Pons (tissue), 1 donor: Measurements from ENCODE around the gene KCNQ5.
"Not testable (repeated sequence)": the region's sequence is repeated elsewhere in the genome, so short reads cannot be mapped to it uniquely, and the experiment has no call there.

ENCODE experiments used
- DNase-seq: peaks from one replicate; pipeline ENCODE4 v3.0.0-alpha.2; 2016; ENCODE audit warnings: low spot score

KCNQ5 gene

DNA sequence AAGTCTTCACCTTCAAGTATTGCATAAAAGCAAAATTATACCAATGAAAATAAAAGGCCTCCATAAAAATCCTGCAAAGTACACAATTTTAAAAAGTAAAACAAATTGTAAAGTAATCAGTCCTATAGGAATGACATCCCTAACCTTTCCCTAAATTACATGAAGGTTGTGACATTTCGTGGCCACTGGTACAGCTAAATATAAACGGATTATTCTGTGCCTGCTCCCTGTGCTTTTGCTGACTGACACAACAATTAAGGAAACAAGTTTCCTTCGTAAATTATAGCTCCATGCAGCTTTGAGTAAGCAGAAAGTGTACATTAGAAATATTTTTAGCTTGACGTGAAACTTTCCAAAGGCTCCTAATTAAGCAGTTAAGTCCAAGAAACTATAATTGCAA lies 222.8 kb downstream of the KCNQ5 start:
- DNase-seq: no peak

GRCh38 chr6:72849346-72849745 lies 227.5 kb downstream of the KCNQ5 start:
- DNase-seq: no peak

DNA sequence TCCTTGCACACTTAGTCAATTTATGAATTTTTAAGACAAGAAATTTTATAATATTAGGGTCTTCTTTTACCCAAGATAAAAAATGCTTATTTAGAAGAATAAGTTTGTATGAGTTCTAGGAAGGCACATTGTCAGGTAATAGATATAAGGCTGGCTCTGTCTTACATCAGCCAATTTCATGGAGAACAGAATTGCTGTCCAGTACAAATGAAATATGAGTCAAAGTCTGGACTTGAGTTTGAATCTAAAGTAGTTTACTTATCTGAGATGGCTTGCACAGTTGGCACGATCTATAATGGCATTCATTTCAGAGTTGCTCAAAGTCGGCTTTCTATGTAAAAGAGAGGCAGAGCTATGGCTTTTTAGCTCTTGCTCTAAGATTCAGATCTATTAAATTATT lies 228.2 kb downstream of the KCNQ5 start:
- DNase-seq: no peak

- no peak for DNase-seq
These were observed 228.6 kb downstream of the KCNQ5 start for GRCh38 chr6:72850469-72850868.

- DNase-seq: no peak
These were observed 233.6 kb downstream of the KCNQ5 start for GRCh38 chr6:72855471-72855870.

GRCh38 chr6:72856801-72857200 lies 234.9 kb downstream of the KCNQ5 start:
- DNase-seq: no peak

DNA sequence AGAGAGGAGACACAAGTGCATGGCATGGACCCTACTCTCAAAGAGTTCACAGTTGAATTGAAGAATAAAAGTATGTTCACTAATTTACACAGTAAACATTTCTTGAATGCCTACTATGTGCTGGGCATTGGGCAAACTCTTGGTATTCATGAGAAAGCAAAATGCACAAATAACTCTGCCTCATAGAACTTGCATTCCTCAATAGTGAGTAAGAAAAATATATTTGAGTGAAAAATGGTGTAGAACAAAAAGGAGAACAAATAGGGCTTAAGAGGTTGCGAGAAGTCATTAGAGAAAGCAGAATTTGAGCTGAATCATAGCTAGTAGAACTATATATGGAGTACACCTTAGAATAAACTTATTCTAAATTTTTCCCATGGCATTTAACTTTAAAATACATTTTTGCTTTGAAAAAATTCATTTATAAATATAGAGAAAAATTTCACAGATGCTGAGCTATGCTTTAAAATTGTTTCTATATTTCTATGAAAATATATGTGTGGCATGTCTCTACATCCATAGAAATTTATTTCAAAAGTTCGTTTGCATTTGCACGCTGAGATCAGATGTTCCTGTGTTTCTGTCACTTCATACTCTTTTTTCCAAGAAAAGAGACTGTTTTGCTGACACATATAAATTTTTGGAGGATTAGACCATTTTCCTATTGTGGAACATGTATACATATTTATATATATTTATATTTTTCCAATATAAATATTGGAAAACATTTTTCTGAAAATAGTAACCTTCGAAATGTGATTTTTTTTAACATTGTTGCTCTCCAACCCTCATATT lies 236.1 kb downstream of the KCNQ5 start:
- no peak for DNase-seq

GRCh38 chr6:72861059-72861458 lies 239.2 kb downstream of the KCNQ5 start:
- DNase-seq: no peak

- DNase-seq: no peak
These were observed 240.1 kb downstream of the KCNQ5 start for GRCh38 chr6:72861935-72862432.

- DNase-seq: no peak
These were observed 241.3 kb downstream of the KCNQ5 start for GRCh38 chr6:72863131-72863530.

DNA sequence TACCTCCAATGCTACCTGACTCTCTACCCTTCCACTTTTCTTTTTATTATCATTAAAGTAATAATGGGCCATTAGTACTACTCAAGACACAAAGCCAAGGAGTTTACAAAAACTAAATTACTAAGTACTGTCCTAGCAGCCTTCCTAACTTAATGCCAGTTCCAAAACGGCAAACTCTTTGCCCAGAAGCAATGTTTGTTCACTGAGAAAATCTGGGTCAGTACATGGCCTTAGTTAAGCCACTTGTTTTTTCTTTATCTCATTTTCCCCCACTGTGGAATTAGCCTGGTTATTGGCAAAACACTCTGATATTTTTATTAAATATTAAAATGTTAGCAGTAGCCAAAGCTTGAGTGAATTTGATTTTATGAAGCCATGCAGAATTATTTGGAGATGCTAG lies 242.4 kb downstream of the KCNQ5 start:
- no peak for DNase-seq

DNA sequence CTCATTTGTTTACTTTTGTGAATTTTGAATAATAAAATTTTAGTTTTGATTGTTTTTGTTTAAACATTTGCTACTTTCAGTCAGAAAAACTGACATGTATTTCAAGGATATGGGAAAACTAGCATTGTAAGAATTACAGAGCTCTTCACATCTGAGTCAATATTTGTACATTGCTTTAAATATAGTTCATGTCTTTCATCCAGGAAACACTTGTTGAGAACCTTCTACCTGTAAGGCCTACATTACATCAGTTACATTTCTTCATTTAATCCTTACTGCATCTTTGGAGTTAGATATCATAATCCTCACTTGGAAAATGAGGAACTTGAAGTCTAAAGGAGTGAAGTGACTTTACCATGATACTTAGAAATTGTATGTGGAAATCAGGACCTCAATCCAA lies 242.9 kb downstream of the KCNQ5 start:
- DNase-seq: no peak

DNA sequence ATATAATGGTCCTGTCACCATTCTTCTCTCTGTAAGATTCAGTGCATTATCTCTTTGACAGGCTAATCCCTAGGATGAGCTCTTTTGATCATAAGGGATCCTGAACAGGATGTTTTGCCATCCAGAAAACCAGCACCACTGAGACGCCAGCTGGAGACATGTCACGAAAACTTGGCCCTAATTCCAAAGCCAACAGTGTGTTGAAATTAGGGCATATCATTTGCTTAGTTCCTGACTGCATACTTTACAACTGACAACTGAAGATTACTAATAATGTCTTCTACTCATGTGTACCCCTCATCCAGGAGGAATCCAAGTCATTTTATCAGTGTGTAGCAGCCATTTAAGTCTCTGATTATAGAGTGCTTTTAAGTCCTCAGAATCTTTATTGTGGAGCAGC lies 243.6 kb downstream of the KCNQ5 start:
- no peak for DNase-seq

GRCh38 chr6:72869621-72870020 lies 247.8 kb downstream of the KCNQ5 start:
- no peak for DNase-seq

- no peak for DNase-seq
These were observed 251.6 kb downstream of the KCNQ5 start for GRCh38 chr6:72873433-72873832.

DNA sequence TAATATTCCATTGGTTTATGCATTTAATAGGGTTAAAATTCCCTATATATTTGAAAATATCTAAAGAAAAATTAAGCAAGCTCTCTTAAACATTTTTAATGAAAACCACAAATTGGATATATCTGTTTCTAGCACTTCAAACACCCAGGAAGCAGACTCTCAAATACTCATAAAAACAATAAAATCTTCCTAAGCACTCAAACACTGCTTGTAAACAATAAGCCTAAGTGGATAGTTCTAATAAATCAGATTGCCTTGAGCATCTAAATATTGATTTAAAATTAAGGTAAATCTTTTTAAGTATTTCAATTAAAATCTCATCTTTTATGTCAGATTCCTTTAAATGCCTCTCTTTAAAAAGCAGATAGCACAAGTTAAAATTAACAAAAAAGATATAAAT lies 254.4 kb downstream of the KCNQ5 start:
- no peak for DNase-seq

DNA sequence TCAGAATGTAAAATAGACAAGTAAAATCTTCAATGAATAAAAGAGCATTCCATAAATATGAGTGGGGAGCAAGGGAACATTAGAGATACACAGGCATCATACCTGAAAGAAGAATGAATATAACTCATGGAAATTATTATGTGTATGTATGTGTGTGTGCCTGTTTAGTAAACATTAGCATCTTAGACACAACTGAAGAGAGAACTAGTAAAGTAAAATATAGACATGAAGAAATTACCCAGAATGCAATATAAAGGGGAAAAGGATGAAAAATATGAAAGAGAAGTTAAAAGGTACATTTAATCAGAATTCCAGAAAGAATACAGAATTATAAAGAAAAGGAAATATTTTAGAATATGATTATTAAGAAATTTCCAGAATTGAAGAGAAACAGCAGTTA lies 264.3 kb downstream of the KCNQ5 start:
- DNase-seq: no peak

DNA sequence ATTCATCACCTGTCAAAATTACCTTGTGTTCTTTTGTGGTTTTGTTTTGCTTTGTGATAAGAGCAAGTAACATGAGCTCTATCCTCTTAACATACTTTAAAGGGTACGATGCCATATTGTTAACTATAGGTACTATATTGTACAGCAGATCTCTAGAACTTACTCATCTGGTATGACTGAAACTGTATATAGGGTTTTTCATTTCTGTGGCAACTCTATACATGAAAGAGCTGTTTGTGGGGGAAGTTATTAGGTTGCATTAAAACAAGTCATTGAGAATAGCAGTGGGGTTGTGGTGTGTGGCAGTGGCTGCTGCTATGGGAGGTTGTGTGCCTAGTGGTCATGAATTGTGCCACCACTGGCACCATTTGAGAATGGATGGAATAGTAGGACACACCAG lies 268.4 kb downstream of the KCNQ5 start:
- DNase-seq: no peak

GRCh38 chr6:72890671-72891070 lies 268.8 kb downstream of the KCNQ5 start:
- no peak for DNase-seq

- no peak for DNase-seq
These were observed 271.0 kb downstream of the KCNQ5 start for GRCh38 chr6:72892901-72893300.

- DNase-seq: no peak
These were observed 272.2 kb downstream of the KCNQ5 start for GRCh38 chr6:72894091-72894490.

DNA sequence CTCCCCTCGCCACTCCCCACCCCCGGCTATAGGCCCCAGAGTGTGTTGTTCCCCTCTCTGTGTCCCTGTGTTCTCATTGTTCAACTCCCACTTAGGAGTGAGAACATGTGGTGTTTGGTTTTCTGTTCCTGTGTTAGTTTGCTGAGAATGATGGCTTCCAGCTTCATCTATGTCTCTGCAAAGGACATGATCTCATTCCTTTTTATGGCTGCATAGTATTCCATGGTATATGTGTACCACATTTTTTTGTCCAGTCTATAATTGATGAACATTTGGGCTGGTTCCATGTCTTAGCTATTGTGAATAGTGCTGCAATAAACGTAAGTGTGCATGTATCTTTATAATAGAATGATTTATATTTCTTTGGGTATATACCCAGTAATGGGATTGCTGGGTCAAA lies 276.4 kb downstream of the KCNQ5 start:
- not testable (repeated sequence) for DNase-seq

GRCh38 chr6:72905705-72906478 lies 284.0 kb downstream of the KCNQ5 start:
- DNase-seq: no peak
